ENCODE data around the gene CDH4.

Gene CDH4

GRCh38 chr20:61251529-61252393 is at the start of gene CDH4:
Gene CDH4 (plus strand): TSS chr20:61252261.
- DNase-seq: no peak

GRCh38 chr20:61203320-61203719 is 48.7 kb upstream of the CDH4 start:
- DNase-seq: no peak

- DNase-seq: no peak
Measured at GRCh38 chr20:61204206-61204605, 47.9 kb upstream of the CDH4 start.

- DNase-seq: no peak
Measured at GRCh38 chr20:61205769-61206168, 46.3 kb upstream of the CDH4 start.

- no peak for DNase-seq
Measured at GRCh38 chr20:61210862-61211261, 41.2 kb upstream of the CDH4 start.

- no peak for DNase-seq
Measured at GRCh38 chr20:61217848-61218247, 34.2 kb upstream of the CDH4 start.

- DNase-seq: peak; percentile 89
Measured at GRCh38 chr20:61219021-61219431, 33.0 kb upstream of the CDH4 start.

- DNase-seq: no peak
Measured at GRCh38 chr20:61220131-61220530, 31.9 kb upstream of the CDH4 start.

- no peak for DNase-seq
Measured at GRCh38 chr20:61220626-61221325, 31.3 kb upstream of the CDH4 start.

- DNase-seq: no peak
Measured at GRCh38 chr20:61222699-61223098, 29.4 kb upstream of the CDH4 start.

- no peak for DNase-seq
Measured at GRCh38 chr20:61223121-61223520, 28.9 kb upstream of the CDH4 start.

- DNase-seq: no peak
Measured at GRCh38 chr20:61230166-61230565, 21.9 kb upstream of the CDH4 start.

GRCh38 chr20:61233590-61233989 is 18.5 kb upstream of the CDH4 start:
- DNase-seq: no peak

GRCh38 chr20:61234224-61234890 is 17.7 kb upstream of the CDH4 start:
- DNase-seq: no peak

GRCh38 chr20:61236713-61237112 is 15.3 kb upstream of the CDH4 start:
- no peak for DNase-seq

GRCh38 chr20:61238813-61239212 is 13.2 kb upstream of the CDH4 start:
- DNase-seq: no peak

GRCh38 chr20:61240814-61241213 is 11.2 kb upstream of the CDH4 start:
- no peak for DNase-seq

GRCh38 chr20:61244213-61244612 is 7.8 kb upstream of the CDH4 start:
- DNase-seq: no peak

GRCh38 chr20:61246269-61246668 is 5.8 kb upstream of the CDH4 start:
- no peak for DNase-seq

GRCh38 chr20:61249626-61250025 is 2.4 kb upstream of the CDH4 start:
- DNase-seq: no peak

GRCh38 chr20:61252601-61253263 is 671 bp downstream of the CDH4 start:
- no peak for DNase-seq

- DNase-seq: peak; percentile 34
Measured at GRCh38 chr20:61253264-61253639, 1.2 kb downstream of the CDH4 start.
